Mesodermal cell (in vitro differentiated cells): Measurements from ENCODE around the gene ANKRD13D.

ENCODE experiments used
- H3K27ac ChIP-seq: 2 replicates; pipeline ENCODE4 v1.7.0; 2013; ENCODE audit warnings: mild to moderate bottlenecking, low read depth, low read length, moderate library complexity; ENCODE audit not compliant: severe bottlenecking
- H3K36me3 ChIP-seq: 2 replicates; pipeline ENCODE4 v1.7.1; 2013; ENCODE audit warnings: mild to moderate bottlenecking, low read length, moderate library complexity; ENCODE audit not compliant: control insufficient read depth, insufficient read depth
- H3K4me1 ChIP-seq: one replicate; pipeline ENCODE4 v1.7.1; 2013; ENCODE audit warnings: mild to moderate bottlenecking, low read length; ENCODE audit not compliant: insufficient read depth, control insufficient read depth, poor library complexity, severe bottlenecking
- H3K4me3 ChIP-seq: 2 replicates; pipeline ENCODE4 v1.7.0; 2013; ENCODE audit warnings: low read length, control low read depth, mild to moderate bottlenecking; ENCODE audit not compliant: insufficient read depth, poor library complexity, severe bottlenecking; ENCODE audit errors: extremely low read depth
- H3K9me3 ChIP-seq: 2 replicates; pipeline ENCODE4 v1.7.1; 2013; ENCODE audit warnings: mild to moderate bottlenecking, low read length, moderate library complexity; ENCODE audit not compliant: control insufficient read depth
- WGBS, 2 experiments: methylation state at CpG; one replicate each; pipeline ENCODE4 v1.1.5; 2013; ENCODE audit warnings: missing lambda C conversion rate in 2 of 2; ENCODE audit not compliant: insufficient coverage in 2 of 2; 5-methylcytosine and 5-hydroxymethylcytosine counted together

ANKRD13D gene

GRCh38 chr11:67269401-67270255 is 19.5 kb upstream of the ANKRD13D start:
- H3K4me1 ChIP-seq: peaks cover 36% of the 10 kb centered on the region

GRCh38 chr11:67270256-67271204 is 18.6 kb upstream of the ANKRD13D start:
- H3K27ac ChIP-seq: peak overlapping the region; percentile 79
- peaks cover 38% of the 10 kb centered on the region for H3K4me1 ChIP-seq
- no peaks in the 10 kb centered on the region for H3K9me3 ChIP-seq
- H3K4me3 ChIP-seq: peak overlapping the region; percentile 16
- 35 to 38% methylated on average over 18 to 24 of the region's 28 CpGs for WGBS, 2 experiments
- peaks cover 24% of the 10 kb centered on the region for H3K36me3 ChIP-seq

More at GRCh38 chr11:67269401-67270255, 19.5 kb upstream of the ANKRD13D start:
- 65 to 78% methylated on average over 12 to 13 of the region's 15 CpGs for WGBS, 2 experiments
- Histone ChIP-seq H3K36me3 (peaks cover 20% of the 10 kb centered on the region), H3K9me3 (no peaks in the 10 kb centered on the region), H3K4me3 (peak overlapping the region; percentile 16), H3K27ac (peak overlapping the region; percentile 79)

- peaks cover 38% of the 10 kb centered on the region for H3K4me1 ChIP-seq
- peaks cover 24% of the 10 kb centered on the region for H3K36me3 ChIP-seq
- H3K27ac ChIP-seq: no peak overlapping the region
- no peaks in the 10 kb centered on the region for H3K9me3 ChIP-seq
- H3K4me3 ChIP-seq: no peak overlapping the region
- WGBS, 2 experiments: 87 to 88% methylated on average over 3 to 5 of the region's 5 CpGs
These were observed 17.9 kb upstream of the ANKRD13D start for GRCh38 chr11:67271205-67271540.

- Histone ChIP-seq H3K27ac (no peak overlapping the region), H3K9me3 (no peaks in the 10 kb centered on the region), H3K4me1 (peaks cover 38% of the 10 kb centered on the region), H3K36me3 (peaks cover 24% of the 10 kb centered on the region), H3K4me3 (no peak overlapping the region)
- WGBS, 2 experiments: 87 to 89% methylated on average over 18 to 19 of the region's 19 CpGs
These were observed 17.4 kb upstream of the ANKRD13D start for GRCh38 chr11:67271541-67272284.

GRCh38 chr11:67272327-67273259 is 16.5 kb upstream of the ANKRD13D start:
- Histone ChIP-seq H3K4me1 (peaks cover 45% of the 10 kb centered on the region), H3K4me3 (no peak overlapping the region), H3K27ac (no peak overlapping the region), H3K36me3 (peaks cover 24% of the 10 kb centered on the region), H3K9me3 (no peaks in the 10 kb centered on the region)
- 95 to 97% methylated on average over 23 of the region's 23 CpGs for WGBS, 2 experiments

GRCh38 chr11:67273260-67273990 is 15.7 kb upstream of the ANKRD13D start:
- H3K27ac ChIP-seq: no peak overlapping the region
- WGBS, 2 experiments: 94 to 95% methylated on average over 10 of the region's 14 CpGs
- peaks cover 21% of the 10 kb centered on the region for H3K36me3 ChIP-seq
- H3K4me1 ChIP-seq: peaks cover 43% of the 10 kb centered on the region
- no peak overlapping the region for H3K4me3 ChIP-seq
- no peaks in the 10 kb centered on the region for H3K9me3 ChIP-seq

- H3K4me1 ChIP-seq: peaks cover 29% of the 10 kb centered on the region
- H3K4me3 ChIP-seq: no peak overlapping the region
- WGBS, 2 experiments: 93 to 97% methylated on average over 29 to 33 of the region's 35 CpGs
- H3K9me3 ChIP-seq: no peaks in the 10 kb centered on the region
- H3K27ac ChIP-seq: no peak overlapping the region
- H3K36me3 ChIP-seq: peaks cover 29% of the 10 kb centered on the region
These were observed 14.1 kb upstream of the ANKRD13D start for GRCh38 chr11:67274768-67275605.

GRCh38 chr11:67275606-67276409 is 13.3 kb upstream of the ANKRD13D start:
- Histone ChIP-seq H3K4me3 (no peak overlapping the region), H3K4me1 (peaks cover 20% of the 10 kb centered on the region), H3K9me3 (no peaks in the 10 kb centered on the region), H3K27ac (no peak overlapping the region), H3K36me3 (peaks cover 38% of the 10 kb centered on the region)
- 95 to 96% methylated on average over 12 to 15 of the region's 17 CpGs for WGBS, 2 experiments
